Measurements from ENCODE around the gene EPHB2.

GRCh38 chr1:22841142-22841541, 130.5 kb downstream of the EPHB2 start:
- no peak for TF ChIP-seq CTCF (IDR thresholded peaks at IDR 0.05)
- no peak for TF ChIP-seq POLR2A (IDR thresholded peaks at IDR 0.05)
- no peak for TF ChIP-seq EP300 (IDR thresholded peaks at IDR 0.05)
- TF ChIP-seq POLR2AphosphoS5 (IDR thresholded peaks at IDR 0.05) = no peak

All from suprapubic skin (tissue), 4 donors.